Measurements from ENCODE around the gene ADAMTS2. TPM values are rescaled to one million over a fixed set of nuclear protein-coding genes. Genes with fewer than 3 reads are reported as not detected.
A peak's percentile ranks its signal among the peaks of the same experiment; 100 is the strongest.

ADAMTS2 gene
- total and polyA plus RNA-seq, 2 donors (not counting 1 experiment from before 2014, with no cell fraction given), result 16.2 to 70.2 TPM

DNA sequence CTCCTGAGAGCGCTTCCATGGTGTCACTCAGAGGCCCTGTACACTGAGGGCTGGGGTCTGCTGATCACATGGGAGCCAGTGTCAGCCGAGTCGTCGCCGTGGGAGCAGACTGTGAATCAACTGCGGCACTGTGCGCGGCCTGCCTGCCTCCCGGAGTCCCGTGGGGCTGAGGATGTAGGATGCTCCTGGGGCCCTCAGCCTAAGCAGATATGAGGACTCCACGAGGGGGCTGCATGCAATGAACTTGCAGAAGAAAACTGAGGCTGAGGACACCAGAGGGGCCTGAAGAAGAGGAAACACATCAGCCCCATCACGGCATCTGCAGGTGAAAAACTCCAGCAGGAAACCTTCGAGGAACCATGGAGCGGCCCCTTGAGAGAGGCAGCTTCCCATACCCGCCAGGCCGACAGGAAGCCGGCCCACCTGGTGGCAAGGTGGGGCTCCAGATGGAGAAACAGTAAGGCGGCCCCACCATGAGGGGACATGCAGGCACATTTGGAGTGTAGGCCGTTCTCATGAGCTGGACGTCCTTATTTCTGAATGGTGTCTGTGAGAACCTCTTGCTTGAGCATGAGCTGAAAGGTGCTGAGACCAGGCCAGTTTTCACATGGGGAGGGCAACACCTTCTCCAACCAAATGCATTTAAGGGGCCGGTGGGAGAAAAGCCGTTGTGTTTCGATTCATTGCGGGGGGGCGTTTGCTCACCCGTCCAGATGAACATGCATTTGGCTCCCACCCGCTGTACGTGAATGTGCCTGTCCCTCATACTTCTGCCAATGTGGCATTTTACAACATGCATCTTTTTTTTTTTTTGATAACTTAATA lies 35.2 kb upstream of the ADAMTS2 start:
- Histone ChIP-seq H3K36me3 (ENCODE audit: control insufficient read depth, insufficient read depth, low read length) (no peaks in the 10 kb centered on the region), H3K4me3 (replicated peaks in 1 of 4; ENCODE audit: control extremely low read depth in 1 of 4, insufficient read depth in 1 of 4, low read depth in 3 of 4, low read length in 4 of 4) (no peak overlapping the region), H3K4me2 (ENCODE audit: extremely low read depth, insufficient read depth, low read length) (no peak overlapping the region), H3K4me1 (ENCODE audit: control insufficient read depth, extremely low read depth, insufficient read depth, low read length) (peaks cover 3% of the 10 kb centered on the region), H3K9me3 (ENCODE audit: control insufficient read depth, insufficient read depth, low read depth, low read length) (no peaks in the 10 kb centered on the region), H3K27ac (ENCODE audit: insufficient read depth, low read length) (no peak overlapping the region), H3K9ac (ENCODE audit: insufficient read depth, low read length) (no peak overlapping the region), H2AFZ (ENCODE audit: low read length) (no peak overlapping the region), H3K27me3 (ENCODE audit: control insufficient read depth, insufficient read depth, low read length) (no peaks in the 10 kb centered on the region), H4K20me1 (ENCODE audit: control insufficient read depth, extremely low read depth, insufficient read depth, low read length) (no peaks in the 10 kb centered on the region), H3K79me2 (ENCODE audit: control insufficient read depth, insufficient read depth, low read length) (no peaks in the 10 kb centered on the region)
- TF ChIP-seq, protein P1, sequence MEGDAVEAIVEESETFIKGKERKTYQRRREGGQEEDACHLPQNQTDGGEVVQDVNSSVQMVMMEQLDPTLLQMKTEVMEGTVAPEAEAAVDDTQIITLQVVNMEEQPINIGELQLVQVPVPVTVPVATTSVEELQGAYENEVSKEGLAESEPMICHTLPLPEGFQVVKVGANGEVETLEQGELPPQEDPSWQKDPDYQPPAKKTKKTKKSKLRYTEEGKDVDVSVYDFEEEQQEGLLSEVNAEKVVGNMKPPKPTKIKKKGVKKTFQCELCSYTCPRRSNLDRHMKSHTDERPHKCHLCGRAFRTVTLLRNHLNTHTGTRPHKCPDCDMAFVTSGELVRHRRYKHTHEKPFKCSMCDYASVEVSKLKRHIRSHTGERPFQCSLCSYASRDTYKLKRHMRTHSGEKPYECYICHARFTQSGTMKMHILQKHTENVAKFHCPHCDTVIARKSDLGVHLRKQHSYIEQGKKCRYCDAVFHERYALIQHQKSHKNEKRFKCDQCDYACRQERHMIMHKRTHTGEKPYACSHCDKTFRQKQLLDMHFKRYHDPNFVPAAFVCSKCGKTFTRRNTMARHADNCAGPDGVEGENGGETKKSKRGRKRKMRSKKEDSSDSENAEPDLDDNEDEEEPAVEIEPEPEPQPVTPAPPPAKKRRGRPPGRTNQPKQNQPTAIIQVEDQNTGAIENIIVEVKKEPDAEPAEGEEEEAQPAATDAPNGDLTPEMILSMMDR (conservative IDR thresholded peaks at IDR 0.05 in 1 of 2, IDR thresholded peaks at IDR 0.05 in 1 of 2; ENCODE audit: low read depth in 1 of 2, low read length in 2 of 2), result no peak
- TF ChIP-seq EZH2 (IDR thresholded peaks at IDR 0.05; ENCODE audit: low read length, missing control alignments), result no peak
- no peak for DNase-seq (ENCODE audit: low read depth in 2 of 2)

- no peak for DNase-seq (ENCODE audit: low read depth in 2 of 2)
- H3K4me1 ChIP-seq (ENCODE audit: control insufficient read depth, extremely low read depth, insufficient read depth, low read length), result peaks cover 3% of the 10 kb centered on the region
- peak overlapping the region; percentile 51 for H3K27ac ChIP-seq (ENCODE audit: insufficient read depth, low read length)
- no peaks in the 10 kb centered on the region for H3K9me3 ChIP-seq (ENCODE audit: control insufficient read depth, insufficient read depth, low read depth, low read length)
- no peaks in the 10 kb centered on the region for H3K79me2 ChIP-seq (ENCODE audit: control insufficient read depth, insufficient read depth, low read length)
- H4K20me1 ChIP-seq (ENCODE audit: control insufficient read depth, extremely low read depth, insufficient read depth, low read length), result no peaks in the 10 kb centered on the region
- no peak overlapping the region for H3K4me2 ChIP-seq (ENCODE audit: extremely low read depth, insufficient read depth, low read length)
- no peaks in the 10 kb centered on the region for H3K27me3 ChIP-seq (ENCODE audit: control insufficient read depth, insufficient read depth, low read length)
- TF ChIP-seq EZH2 (IDR thresholded peaks at IDR 0.05; ENCODE audit: low read length, missing control alignments), result no peak
- TF ChIP-seq, protein P1 (conservative IDR thresholded peaks at IDR 0.05 in 1 of 2, IDR thresholded peaks at IDR 0.05 in 1 of 2; ENCODE audit: low read depth in 1 of 2, low read length in 2 of 2), result no peak
- peak overlapping the region; percentile 16 for H3K9ac ChIP-seq (ENCODE audit: insufficient read depth, low read length)
- no peak overlapping the region for H3K4me3 ChIP-seq (replicated peaks in 1 of 4; ENCODE audit: control extremely low read depth in 1 of 4, insufficient read depth in 1 of 4, low read depth in 3 of 4, low read length in 4 of 4)
- no peak overlapping the region for H2AFZ ChIP-seq (ENCODE audit: low read length)
- H3K36me3 ChIP-seq (ENCODE audit: control insufficient read depth, insufficient read depth, low read length), result no peaks in the 10 kb centered on the region
Measured at GRCh38 chr5:179379321-179379890, 34.1 kb upstream of the ADAMTS2 start.

DNA sequence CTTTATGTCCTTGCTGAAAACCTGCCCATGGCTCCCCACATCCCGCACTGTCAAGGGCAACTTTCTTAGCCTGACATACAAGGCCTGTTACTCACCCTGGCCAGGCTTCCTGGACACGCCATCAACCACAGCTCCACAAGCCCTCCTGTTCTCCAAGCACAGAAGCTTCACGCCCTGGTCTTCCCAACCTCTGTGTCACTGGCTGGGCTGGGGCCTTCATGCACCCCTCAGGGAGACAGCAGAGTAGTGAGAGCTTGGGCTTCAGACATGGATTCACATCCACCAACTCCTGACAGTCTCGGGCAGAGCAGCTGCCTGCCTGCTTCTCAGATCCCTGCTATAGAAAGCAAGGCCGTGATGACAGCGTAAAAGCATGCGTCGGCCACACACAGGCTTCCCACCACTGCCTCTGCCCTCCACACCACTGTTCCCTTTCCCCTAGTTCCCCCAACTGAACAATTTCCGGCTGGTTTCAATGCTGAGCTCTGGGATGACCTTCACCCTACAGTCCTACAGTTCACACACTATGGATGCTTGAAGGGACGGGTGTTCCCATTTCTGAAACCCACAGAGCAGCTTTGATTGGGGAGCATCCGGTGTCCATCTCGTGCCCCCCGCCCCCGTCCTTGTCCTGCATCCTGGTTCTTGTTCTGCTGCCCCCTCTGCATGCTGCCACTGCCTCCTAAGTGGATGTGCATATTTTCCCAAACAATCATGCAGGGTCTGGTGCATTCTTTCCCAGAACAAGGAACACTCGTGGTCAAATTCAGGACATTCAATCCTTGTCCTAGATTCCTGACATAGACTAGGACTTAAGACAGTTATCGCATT lies 33.4 kb upstream of the ADAMTS2 start:
- peak; percentile 7 to 91 for DNase-seq (ENCODE audit: low read depth in 2 of 2)
- no peaks in the 10 kb centered on the region for H3K27me3 ChIP-seq (ENCODE audit: control insufficient read depth, insufficient read depth, low read length)
- H4K20me1 ChIP-seq (ENCODE audit: control insufficient read depth, extremely low read depth, insufficient read depth, low read length), result no peaks in the 10 kb centered on the region
- H2AFZ ChIP-seq (ENCODE audit: low read length), result no peak overlapping the region
- peaks cover 3% of the 10 kb centered on the region for H3K4me1 ChIP-seq (ENCODE audit: control insufficient read depth, extremely low read depth, insufficient read depth, low read length)
- peak overlapping the region; percentile 51 for H3K27ac ChIP-seq (ENCODE audit: insufficient read depth, low read length)
- H3K4me3 ChIP-seq (replicated peaks in 1 of 4; ENCODE audit: control extremely low read depth in 1 of 4, insufficient read depth in 1 of 4, low read depth in 3 of 4, low read length in 4 of 4), result no peak overlapping the region
- H3K4me2 ChIP-seq (ENCODE audit: extremely low read depth, insufficient read depth, low read length), result no peak overlapping the region
- H3K79me2 ChIP-seq (ENCODE audit: control insufficient read depth, insufficient read depth, low read length), result no peaks in the 10 kb centered on the region
- H3K9ac ChIP-seq (ENCODE audit: insufficient read depth, low read length), result no peak overlapping the region
- TF ChIP-seq, protein P1 (conservative IDR thresholded peaks at IDR 0.05 in 1 of 2, IDR thresholded peaks at IDR 0.05 in 1 of 2; ENCODE audit: low read depth in 1 of 2, low read length in 2 of 2), result no peak
- TF ChIP-seq EZH2 (IDR thresholded peaks at IDR 0.05; ENCODE audit: low read length, missing control alignments), result no peak
- no peaks in the 10 kb centered on the region for H3K9me3 ChIP-seq (ENCODE audit: control insufficient read depth, insufficient read depth, low read depth, low read length)
- H3K36me3 ChIP-seq (ENCODE audit: control insufficient read depth, insufficient read depth, low read length), result no peaks in the 10 kb centered on the region
